ENCODE data around the gene YLPM1. TPM values are rescaled to one million over a fixed set of nuclear protein-coding genes. Genes with fewer than 3 reads are reported as not detected.

YLPM1 gene
- total and polyA plus RNA-seq, 2 donors (not counting 3 experiments of a cell fraction or from before 2014, with no cell fraction given), result 14.9 to 85.7 TPM

DNA sequence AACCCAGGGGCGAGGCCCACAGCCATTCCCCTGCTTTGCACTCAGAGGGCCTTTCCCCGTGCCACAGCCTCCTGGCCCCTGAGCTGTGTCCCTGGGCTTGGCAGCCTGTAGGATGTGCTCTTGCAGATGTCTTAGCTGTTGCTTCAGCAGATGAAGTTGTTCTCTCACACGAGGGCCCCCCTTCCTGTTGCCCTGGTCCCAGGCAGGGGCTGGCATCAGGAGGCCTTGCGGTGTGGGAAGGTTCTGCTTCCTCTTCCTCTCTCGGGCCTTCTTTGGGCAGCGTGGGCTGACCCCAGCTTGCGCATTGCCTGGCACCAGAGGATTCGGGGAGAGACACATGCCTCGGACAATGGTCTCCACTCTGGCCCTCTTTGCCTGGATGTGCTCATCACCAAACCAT is 100.2 kb downstream of the YLPM1 start:
- TF ChIP-seq EZH2 (IDR thresholded peaks at IDR 0.05; ENCODE audit: borderline replicate concordance, low read depth, low read length, severe bottlenecking) (no peak), JUN (IDR thresholded peaks at IDR 0.05; ENCODE audit: borderline replicate concordance, insufficient read depth, insufficient read length, low read depth) (no peak), POLR2AphosphoS5 (IDR thresholded peaks at IDR 0.05; ENCODE audit: insufficient read depth, low read depth, low read length) (no peak), GATA2 (IDR thresholded peaks at IDR 0.05; ENCODE audit: insufficient read depth, insufficient read length, low read depth, low read length) (no peak), POLR2A (IDR thresholded peaks at IDR 0.05; ENCODE audit: low read depth, low read length) (no peak), MYC (IDR thresholded peaks at IDR 0.05; ENCODE audit: low read depth, low read length) (no peak), CTCF (IDR thresholded peaks at IDR 0.05; ENCODE audit: extremely low read depth in 1 of 2, insufficient read depth in 1 of 2, low read depth in 1 of 2, low read length in 2 of 2) (no peak), FOS (IDR thresholded peaks at IDR 0.05; ENCODE audit: borderline replicate concordance, insufficient read depth, low read length) (no peak)
- TF ChIP-seq, protein P1, sequence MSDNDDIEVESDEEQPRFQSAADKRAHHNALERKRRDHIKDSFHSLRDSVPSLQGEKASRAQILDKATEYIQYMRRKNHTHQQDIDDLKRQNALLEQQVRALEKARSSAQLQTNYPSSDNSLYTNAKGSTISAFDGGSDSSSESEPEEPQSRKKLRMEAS (IDR thresholded peaks at IDR 0.05; ENCODE audit: insufficient read depth, insufficient read length), result no peak
- Histone ChIP-seq H4K20me1 (replicated peaks; ENCODE audit: control insufficient read depth, extremely low read depth, insufficient read depth, low read length) (no peaks in the 10 kb centered on the region), H3K4me1 (ENCODE audit: control insufficient read depth, extremely low read depth, insufficient read depth, low read length) (no peaks in the 10 kb centered on the region), H3K27me3 (ENCODE audit: control insufficient read depth in 2 of 2, insufficient read depth in 2 of 2, low read length in 2 of 2) (peaks cover 5 to 9% of the 10 kb centered on the region in 2 experiments), H3K36me3 (ENCODE audit: control insufficient read depth in 2 of 2, extremely low read depth in 1 of 2, insufficient read depth in 2 of 2, low read length in 2 of 2) (no peaks in the 10 kb centered on the region), H2AFZ (ENCODE audit: low read depth, low read length) (no peak overlapping the region), H3K27ac (ENCODE audit: insufficient read depth, low read depth, low read length) (no peak overlapping the region), H3K9ac (replicated peaks; ENCODE audit: extremely low read depth, insufficient read depth, low read length) (no peak overlapping the region), H3K79me2 (ENCODE audit: control insufficient read depth, insufficient read depth, low read length) (no peaks in the 10 kb centered on the region), H3K9me1 (replicated peaks; ENCODE audit: control insufficient read depth, extremely low read depth, insufficient read depth, low read length) (no peaks in the 10 kb centered on the region), H3K4me2 (ENCODE audit: insufficient read depth, low read length) (no peak overlapping the region), H3K4me3 (replicated peaks in 1 of 3; ENCODE audit: insufficient read depth in 1 of 3, low read depth in 1 of 3, low read length in 3 of 3) (no peak overlapping the region), H3K9me3 (replicated peaks; ENCODE audit: control insufficient read depth, insufficient read depth, low read length) (no peaks in the 10 kb centered on the region)
- intact Hi-C loops (cut with micrococcal nuclease) (no loop called here), dilution Hi-C loops (cut with MboI; ENCODE audit: extremely low pct_ligation_motif_present, low sequenced_read_pairs) (no loop called here)
- ChIA-PET CTCF (interaction anchor here (0.9 to 12.3 kb wide), 6 partner anchors 14 to 251 kb away, joined by 3 to 468 read pairs (median 86); partner anchors contain the start of genes DLST and PROX2), POLR2A (no interaction called here)
- BruUV-seq (replicated peaks), result no TSS peak
- DNase-seq (ENCODE audit: low read depth, low spot score), result no peak
- FAIRE-seq, result no peak
